ENCODE results near the gene SLC35F1.

Gene SLC35F1

GRCh38 chr6:117986396-117986795 is 79.3 kb downstream of the SLC35F1 start:
- no peak for TF ChIP-seq PKNOX1 (IDR thresholded peaks at IDR 0.05)
- no peak for TF ChIP-seq BHLHE40 (IDR thresholded peaks at IDR 0.05; ENCODE audit: borderline replicate concordance)
- TF ChIP-seq LEF1 (IDR thresholded peaks at IDR 0.05; ENCODE audit: borderline replicate concordance): no peak
- no peak for TF ChIP-seq SP1 (IDR thresholded peaks at IDR 0.05)
- TF ChIP-seq FOXM1 (IDR thresholded peaks at IDR 0.05; ENCODE audit: borderline replicate concordance): no peak
- TF ChIP-seq ZNF384 (IDR thresholded peaks at IDR 0.05): no peak
- TF ChIP-seq FOXK2 (IDR thresholded peaks at IDR 0.05): no peak
- TF ChIP-seq NFRKB (IDR thresholded peaks at IDR 0.05): no peak
- TF ChIP-seq CTBP1 (IDR thresholded peaks at IDR 0.05; ENCODE audit: borderline replicate concordance): no peak
- TF ChIP-seq SUZ12 (IDR thresholded peaks at IDR 0.05): no peak
- TF ChIP-seq FOXA1 (IDR thresholded peaks at IDR 0.05): no peak
- POLR2A ChIA-PET: no interaction called here
- CTCF ChIA-PET: no interaction called here
- DNase-seq (ENCODE audit: extremely low spot score): no peak

- TF ChIP-seq NFRKB (IDR thresholded peaks at IDR 0.05): no peak
- no peak for TF ChIP-seq BHLHE40 (IDR thresholded peaks at IDR 0.05; ENCODE audit: borderline replicate concordance)
- TF ChIP-seq TARDBP (IDR thresholded peaks at IDR 0.05): no peak
- TF ChIP-seq ZNF384 (IDR thresholded peaks at IDR 0.05): no peak
- no peak for TF ChIP-seq CTBP1 (IDR thresholded peaks at IDR 0.05; ENCODE audit: borderline replicate concordance)
- no peak for TF ChIP-seq HDGF (IDR thresholded peaks at IDR 0.05; ENCODE audit: borderline replicate concordance)
- no peak for TF ChIP-seq FOXM1 (IDR thresholded peaks at IDR 0.05; ENCODE audit: borderline replicate concordance)
- TF ChIP-seq ELF4 (IDR thresholded peaks at IDR 0.05): no peak
- no peak for TF ChIP-seq SUZ12 (IDR thresholded peaks at IDR 0.05)
- TF ChIP-seq ARNT (IDR thresholded peaks at IDR 0.05): no peak
- TF ChIP-seq FOXK2 (IDR thresholded peaks at IDR 0.05): no peak
- TF ChIP-seq SP1 (IDR thresholded peaks at IDR 0.05): no peak
- TF ChIP-seq LEF1 (IDR thresholded peaks at IDR 0.05; ENCODE audit: borderline replicate concordance): no peak
- TF ChIP-seq FOXA1 (IDR thresholded peaks at IDR 0.05): no peak
- no peak for TF ChIP-seq L3MBTL2 (conservative IDR thresholded peaks at IDR 0.05)
- ChIA-PET POLR2A (no interaction called here), CTCF (no interaction called here)
- no peak for DNase-seq (ENCODE audit: extremely low spot score)
Measured at GRCh38 chr6:117989086-117989485, 82.0 kb downstream of the SLC35F1 start.

GRCh38 chr6:117990151-117990550 is 83.1 kb downstream of the SLC35F1 start:
- ChIA-PET CTCF (no interaction called here), POLR2A (no interaction called here)

GRCh38 chr6:117992856-117993255 is 85.8 kb downstream of the SLC35F1 start:
- TF ChIP-seq LEF1 (IDR thresholded peaks at IDR 0.05; ENCODE audit: borderline replicate concordance): no peak
- no peak for TF ChIP-seq NFRKB (IDR thresholded peaks at IDR 0.05)
- no peak for TF ChIP-seq CTBP1 (IDR thresholded peaks at IDR 0.05; ENCODE audit: borderline replicate concordance)
- no peak for TF ChIP-seq ZNF384 (IDR thresholded peaks at IDR 0.05)
- TF ChIP-seq ELF4 (IDR thresholded peaks at IDR 0.05): no peak
- ChIA-PET CTCF (no interaction called here), POLR2A (no interaction called here)
- no peak for DNase-seq (ENCODE audit: extremely low spot score)

More at GRCh38 chr6:117990151-117990550, 83.1 kb downstream of the SLC35F1 start:
- TF ChIP-seq PKNOX1 (IDR thresholded peaks at IDR 0.05): no peak
- no peak for TF ChIP-seq LEF1 (IDR thresholded peaks at IDR 0.05; ENCODE audit: borderline replicate concordance)
- no peak for TF ChIP-seq TARDBP (IDR thresholded peaks at IDR 0.05)
- TF ChIP-seq NFRKB (IDR thresholded peaks at IDR 0.05): no peak
- TF ChIP-seq FOXM1 (IDR thresholded peaks at IDR 0.05; ENCODE audit: borderline replicate concordance): no peak
- no peak for DNase-seq (ENCODE audit: extremely low spot score)

GRCh38 chr6:118012944-118013343 is 105.9 kb downstream of the SLC35F1 start:
- no peak for DNase-seq (ENCODE audit: extremely low spot score)
- POLR2A ChIA-PET: no interaction called here
- TF ChIP-seq FOXM1 (IDR thresholded peaks at IDR 0.05; ENCODE audit: borderline replicate concordance) (no peak), SP1 (IDR thresholded peaks at IDR 0.05) (no peak), ZNF384 (IDR thresholded peaks at IDR 0.05) (no peak), FOXK2 (IDR thresholded peaks at IDR 0.05) (no peak), SUZ12 (IDR thresholded peaks at IDR 0.05) (no peak), NFRKB (IDR thresholded peaks at IDR 0.05) (no peak), PKNOX1 (IDR thresholded peaks at IDR 0.05) (no peak), CTBP1 (IDR thresholded peaks at IDR 0.05; ENCODE audit: borderline replicate concordance) (no peak), L3MBTL2 (conservative IDR thresholded peaks at IDR 0.05) (no peak), FOXA1 (IDR thresholded peaks at IDR 0.05) (no peak)
- CTCF ChIA-PET: no interaction called here

- CTCF ChIA-PET: no interaction called here
- POLR2A ChIA-PET: no interaction called here
- no peak for TF ChIP-seq NFRKB (IDR thresholded peaks at IDR 0.05)
- TF ChIP-seq TARDBP (IDR thresholded peaks at IDR 0.05): no peak
- TF ChIP-seq FOXM1 (IDR thresholded peaks at IDR 0.05; ENCODE audit: borderline replicate concordance): no peak
- TF ChIP-seq L3MBTL2 (conservative IDR thresholded peaks at IDR 0.05): no peak
- no peak for TF ChIP-seq FOXK2 (IDR thresholded peaks at IDR 0.05)
- TF ChIP-seq PKNOX1 (IDR thresholded peaks at IDR 0.05): no peak
- no peak for TF ChIP-seq ZNF384 (IDR thresholded peaks at IDR 0.05)
- TF ChIP-seq ARNT (IDR thresholded peaks at IDR 0.05): no peak
- no peak for TF ChIP-seq SUZ12 (IDR thresholded peaks at IDR 0.05)
- no peak for TF ChIP-seq LEF1 (IDR thresholded peaks at IDR 0.05; ENCODE audit: borderline replicate concordance)
- TF ChIP-seq ELF4 (IDR thresholded peaks at IDR 0.05): no peak
- no peak for TF ChIP-seq FOXA1 (IDR thresholded peaks at IDR 0.05)
- no peak for TF ChIP-seq HDGF (IDR thresholded peaks at IDR 0.05; ENCODE audit: borderline replicate concordance)
- no peak for TF ChIP-seq SP1 (IDR thresholded peaks at IDR 0.05)
- DNase-seq (ENCODE audit: extremely low spot score): no peak
Measured at GRCh38 chr6:118016532-118016931, 109.5 kb downstream of the SLC35F1 start.
